C4-2B (cell line): ENCODE measurements around the gene ACSL3.

Experiments
- CTCF ChIP-seq: fragments of 450-650 bp; conservative IDR thresholded peaks from 2 replicates; pipeline ENCODE4 v1.5.1; 2017; ENCODE audit warnings: mild to moderate bottlenecking
- ZFX ChIP-seq: fragments of 450-650 bp; IDR thresholded peaks from 2 replicates; pipeline ENCODE4 v1.6.1; 2017

- no peak for TF ChIP-seq CTCF
- TF ChIP-seq ZFX = no peak
These were observed 17.6 kb downstream of the ACSL3 start for GRCh38 chr2:222878301-222878876.
